SK-MEL-5 (cell line): ENCODE measurements around the gene DIAPH3. TPM values are rescaled to one million over a fixed set of nuclear protein-coding genes. Genes with fewer than 3 reads are reported as not detected.
"Not testable (repeated sequence)": the region's sequence is repeated elsewhere in the genome, so short reads cannot be mapped to it uniquely, and the experiment has no call there.

Experiments used
- DNase-seq: peaks from one replicate; pipeline ENCODE4 v3.0.0-alpha.2; 2016; ENCODE audit warnings: low read depth, low spot score
- in situ Hi-C: cut with HindIII; loops from 2 replicates; pipeline ENCODE4 v1.10.0; 2016; ENCODE audit warnings: low sequenced_read_pairs, high pct_unique_total_duplicates, low pct_unique_long_range_greater_than_20kb
- total RNA-seq: library from RNA; depleted of rRNA; stranded (reverse); fragments of >200 nt; shearing (Covaris generic); gene quantifications from 2 replicates; pipeline ENCODE4 v1.2.3, GENCODE V29; 2014

Gene DIAPH3
- total RNA-seq, 1 experiment from 2014 or later: 5.3 TPM

GRCh38 chr13:60114499-60115028, 49.2 kb downstream of the DIAPH3 start:
- no peak for DNase-seq
- in situ Hi-C loops: no loop called here

GRCh38 chr13:60112771-60113170, 51.0 kb downstream of the DIAPH3 start:
- in situ Hi-C loops: no loop called here
- DNase-seq: no peak

DNA sequence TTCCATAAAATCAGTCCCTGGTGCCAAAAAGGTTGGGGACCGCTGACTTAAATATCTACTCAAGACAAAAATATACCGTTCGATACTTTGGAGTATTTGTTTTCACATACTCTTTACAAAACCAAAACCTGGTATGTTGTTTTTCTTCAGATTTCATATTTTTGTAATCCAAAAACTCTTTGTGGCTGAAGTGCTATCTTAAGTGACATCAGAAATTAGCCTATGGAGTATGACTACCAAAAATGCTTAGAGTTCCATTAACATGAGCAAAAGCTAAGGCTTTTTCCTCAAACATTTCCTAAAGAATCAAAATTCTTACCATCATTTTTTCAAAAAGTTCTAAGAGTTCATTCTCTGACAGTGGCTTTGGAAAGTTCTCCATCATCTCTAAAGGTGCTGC, 52.0 kb downstream of the DIAPH3 start:
- no peak for DNase-seq
- in situ Hi-C loops: no loop called here

- in situ Hi-C loops: no loop called here
- no peak for DNase-seq
Measured at GRCh38 chr13:60109285-60109684, 54.4 kb downstream of the DIAPH3 start.

- in situ Hi-C loops: no loop called here
Measured at GRCh38 chr13:60108589-60108988, 55.1 kb downstream of the DIAPH3 start.

DNA sequence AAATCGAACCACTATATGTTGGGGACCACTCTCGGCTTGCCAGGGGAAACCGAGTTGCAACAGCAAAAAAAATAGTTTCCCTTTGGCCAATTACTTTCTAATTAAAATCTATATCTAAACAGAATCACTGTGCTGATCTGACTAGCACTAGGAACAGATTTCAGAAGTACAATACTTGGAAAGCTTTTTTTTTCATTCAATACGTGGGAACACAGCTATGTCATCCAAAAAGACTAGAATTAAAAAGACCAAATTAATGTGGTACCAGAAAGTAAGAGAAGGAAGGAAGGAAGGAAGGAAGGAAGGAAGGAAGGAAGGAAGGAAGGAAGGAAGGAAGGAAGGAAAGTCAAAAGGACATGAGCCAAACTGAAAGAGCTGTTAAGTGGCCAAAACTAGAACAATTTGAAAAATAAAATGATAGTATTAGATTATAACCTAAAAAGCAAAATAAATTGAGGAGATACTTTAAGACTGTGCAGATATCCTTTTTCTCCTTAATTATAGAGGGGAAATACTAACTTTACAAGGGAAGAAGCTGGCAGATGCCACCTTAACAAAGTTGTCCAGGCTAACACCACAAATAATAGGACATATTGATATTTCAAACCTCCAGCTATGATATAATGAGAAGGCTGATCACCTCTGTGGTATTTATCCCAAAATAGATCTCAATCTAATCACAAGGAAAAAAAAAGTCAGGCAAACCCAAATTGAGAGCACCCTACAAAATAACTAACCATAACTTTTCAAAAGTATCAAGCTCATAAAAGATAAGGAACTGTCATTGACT, 63.9 kb downstream of the DIAPH3 start:
- DNase-seq: no peak
- in situ Hi-C loops: no loop called here

More at GRCh38 chr13:60108589-60108988, 55.1 kb downstream of the DIAPH3 start:
- DNase-seq: no peak

GRCh38 chr13:60095300-60095699, 68.4 kb downstream of the DIAPH3 start:
- DNase-seq: no peak
- in situ Hi-C loops: no loop called here

- in situ Hi-C loops: no loop called here
- no peak for DNase-seq
Measured at GRCh38 chr13:60094385-60095088, 69.2 kb downstream of the DIAPH3 start.

- no peak for DNase-seq
- in situ Hi-C loops: no loop called here
Measured at GRCh38 chr13:60093425-60094019, 70.2 kb downstream of the DIAPH3 start.

GRCh38 chr13:60091573-60091972, 72.2 kb downstream of the DIAPH3 start:
- in situ Hi-C loops: no loop called here
- DNase-seq: no peak

DNA sequence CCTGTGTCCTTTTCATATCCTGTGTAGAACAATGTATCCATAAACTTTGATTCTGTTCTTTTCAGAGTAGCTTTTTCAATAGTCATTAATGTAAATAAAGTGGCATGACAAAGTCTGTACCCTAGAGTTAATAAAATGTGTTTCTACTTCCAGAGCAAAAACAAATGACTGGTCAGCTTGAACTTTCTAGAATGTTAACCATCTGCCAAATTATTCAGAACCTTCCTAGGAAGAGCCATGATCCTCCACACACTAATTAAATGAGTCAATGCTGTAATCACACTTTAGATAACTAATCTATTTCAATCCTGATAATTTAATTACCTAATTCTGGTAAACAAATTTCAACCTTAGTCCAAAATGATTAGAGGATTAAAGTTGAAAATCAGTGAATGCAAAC, 73.2 kb downstream of the DIAPH3 start:
- in situ Hi-C loops: no loop called here

DNA sequence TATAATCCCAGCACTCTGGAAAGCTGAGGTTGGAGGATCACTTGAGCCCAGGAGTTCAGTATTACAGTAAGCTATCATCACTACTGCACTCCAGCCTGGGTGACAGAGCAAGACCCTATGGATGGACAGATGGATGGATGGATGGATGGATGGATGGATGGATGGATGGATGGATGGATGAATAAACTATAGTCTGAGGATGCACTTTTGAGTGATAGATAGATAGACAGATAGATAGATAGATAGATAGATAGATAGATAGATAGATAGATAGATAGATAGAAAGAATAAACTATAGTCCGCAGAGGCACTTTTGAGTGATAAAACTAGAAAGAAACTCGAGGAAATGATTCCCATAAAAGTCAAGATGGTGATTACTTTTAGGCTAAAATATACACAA, 79.9 kb downstream of the DIAPH3 start:
- in situ Hi-C loops, DNase-seq: not testable (repeated sequence)

More for the DNA sequence above, 73.2 kb downstream of the DIAPH3 start:
- no peak for DNase-seq

DNA sequence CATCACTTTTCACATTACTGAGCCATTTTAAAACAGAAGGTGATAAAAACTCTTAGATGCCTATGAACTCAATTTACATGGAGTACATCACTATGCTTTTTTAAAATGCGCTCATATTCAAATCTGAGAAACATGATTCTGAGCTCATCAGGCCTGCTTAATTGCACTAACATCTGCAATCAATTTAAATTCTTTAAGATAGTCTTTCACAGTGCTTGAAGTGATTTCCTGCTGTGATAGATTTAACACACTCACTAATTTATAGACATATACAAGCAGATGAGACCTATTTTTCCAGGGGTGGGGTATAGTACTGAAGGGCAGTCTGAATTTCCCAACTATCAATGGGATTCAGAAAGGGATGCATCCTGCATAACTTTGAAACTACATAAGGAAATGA, 82.9 kb downstream of the DIAPH3 start:
- DNase-seq: no peak
- in situ Hi-C loops: no loop called here

GRCh38 chr13:60078226-60078625, 85.5 kb downstream of the DIAPH3 start:
- in situ Hi-C loops: no loop called here
- peak; percentile 56 for DNase-seq

DNA sequence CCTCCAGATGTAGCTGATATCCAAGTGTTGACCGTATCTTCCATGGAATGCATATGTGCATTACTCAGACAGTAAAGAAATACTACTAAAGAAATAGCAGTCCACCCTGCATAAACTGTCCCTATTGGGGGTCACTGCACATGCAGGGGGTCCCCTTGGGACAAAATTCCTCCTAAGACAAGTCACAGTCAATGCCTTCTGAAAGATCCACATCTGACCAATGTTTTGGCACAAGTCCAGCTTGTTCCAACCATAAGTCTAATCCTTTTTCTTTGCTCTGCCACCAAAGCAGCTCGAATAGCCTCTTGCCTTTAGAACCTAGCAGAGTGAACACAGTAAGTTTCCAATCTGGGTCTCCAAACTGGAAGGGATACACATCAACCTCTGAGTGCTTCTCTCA, 87.9 kb downstream of the DIAPH3 start:
- no peak for DNase-seq
- in situ Hi-C loops: no loop called here

DNA sequence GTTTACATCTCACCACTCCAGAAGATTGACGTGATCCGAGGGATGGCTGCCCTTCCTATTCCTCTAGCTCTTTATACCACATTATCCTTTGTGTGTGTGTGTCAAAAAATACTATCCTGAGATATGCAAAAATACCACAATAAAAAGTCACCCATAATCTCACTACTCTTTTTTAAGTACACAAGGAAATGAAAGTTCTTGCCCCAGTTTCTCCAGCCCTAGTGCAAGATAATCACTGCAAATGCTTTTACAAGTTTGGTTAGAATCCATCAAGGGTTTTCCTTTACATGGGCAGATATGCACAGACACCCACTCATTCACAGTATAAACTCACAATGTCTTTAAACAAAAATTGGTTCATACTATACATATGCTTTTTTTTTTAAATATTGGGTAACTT, 89.3 kb downstream of the DIAPH3 start:
- DNase-seq: no peak
- in situ Hi-C loops: no loop called here

GRCh38 chr13:60066226-60066625, 97.5 kb downstream of the DIAPH3 start:
- no peak for DNase-seq

DNA sequence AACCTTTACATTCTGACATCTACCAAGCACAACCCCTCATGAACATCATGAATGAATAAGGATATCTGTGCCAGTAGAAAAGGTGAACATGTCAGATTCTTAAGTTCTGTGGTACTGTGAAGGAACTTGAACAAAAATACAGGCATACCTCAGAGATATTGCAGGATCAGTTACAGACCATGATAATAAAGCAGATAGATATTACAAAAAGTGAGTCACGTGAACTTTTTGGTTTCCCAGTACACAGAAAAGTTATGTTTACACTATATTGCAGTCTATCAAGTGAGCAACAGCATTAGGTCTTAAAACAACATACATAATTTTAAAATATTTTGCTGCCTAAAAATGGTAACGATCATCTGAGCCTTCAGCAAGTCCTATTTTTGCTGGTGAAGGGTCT, 101.2 kb downstream of the DIAPH3 start:
- no peak for DNase-seq
- in situ Hi-C loops: no loop called here

More at GRCh38 chr13:60066226-60066625, 97.5 kb downstream of the DIAPH3 start:
- in situ Hi-C loops: no loop called here
